GM06990 (cell line): Measurements from ENCODE around the gene MESP1.
"Not testable (repeated sequence)": the region's sequence is repeated elsewhere in the genome, so short reads cannot be mapped to it uniquely, and the experiment has no call there.

ENCODE experiments used
- DNase-seq: peaks from one replicate; pipeline ENCODE4 v3.0.0-alpha.2; 2011; ENCODE audit not compliant: insufficient read length; ENCODE audit errors: extremely low read depth
- H3K27me3 ChIP-seq: replicated peaks from 2 replicates; pipeline ENCODE4 v1.6.0; 2011; ENCODE audit warnings: low read length; ENCODE audit not compliant: control insufficient read depth, insufficient read depth
- H3K36me3 ChIP-seq: 2 replicates; pipeline ENCODE4 v1.5.1; 2011; ENCODE audit warnings: low read length; ENCODE audit not compliant: control insufficient read depth, insufficient read depth
- H3K4me3 ChIP-seq: replicated peaks from 2 replicates; pipeline ENCODE4 v1.5.1; 2011; ENCODE audit warnings: low read depth, mild to moderate bottlenecking, control low read depth, low read length
- TF ChIP-seq, protein P1 (sequence below): IDR thresholded peaks from 2 replicates; pipeline ENCODE4 v1.5.1; 2011; ENCODE audit warnings: low read length, control low read depth, mild to moderate bottlenecking, inconsistent platforms; ENCODE audit not compliant: insufficient read depth, poor library complexity, severe bottlenecking

The MESP1 gene

DNA sequence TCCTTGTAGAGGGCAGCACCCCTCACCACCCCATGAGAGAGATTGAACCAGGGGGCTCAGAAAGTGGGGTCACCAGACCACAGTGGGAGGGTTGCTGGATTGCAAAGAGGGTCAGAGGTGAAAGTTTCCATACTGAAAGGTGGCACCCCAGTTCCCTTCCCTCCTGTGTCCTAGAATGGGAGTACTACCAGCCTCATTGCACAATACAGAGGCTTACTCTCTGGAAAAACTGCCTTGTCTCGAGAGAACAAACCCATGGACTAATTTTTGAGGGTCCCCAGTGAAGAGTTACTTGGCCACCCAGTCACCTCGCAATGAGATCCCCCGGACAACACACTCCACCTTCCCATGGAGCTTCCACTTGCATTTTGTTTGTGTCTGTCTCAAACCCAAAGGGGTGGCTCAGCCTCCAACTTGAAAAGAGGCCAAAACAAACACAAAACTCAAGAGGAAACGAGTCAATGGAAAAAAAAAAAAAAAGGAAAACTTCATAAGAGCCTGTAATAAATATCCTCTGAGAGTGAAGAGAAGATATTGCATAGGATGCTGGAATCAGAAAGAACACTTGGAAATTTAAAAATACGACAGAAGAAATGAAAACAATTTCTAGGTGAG, 43.7 kb upstream of the MESP1 start:
- H3K4me3 ChIP-seq = no peak overlapping the region
- TF ChIP-seq, protein P1, sequence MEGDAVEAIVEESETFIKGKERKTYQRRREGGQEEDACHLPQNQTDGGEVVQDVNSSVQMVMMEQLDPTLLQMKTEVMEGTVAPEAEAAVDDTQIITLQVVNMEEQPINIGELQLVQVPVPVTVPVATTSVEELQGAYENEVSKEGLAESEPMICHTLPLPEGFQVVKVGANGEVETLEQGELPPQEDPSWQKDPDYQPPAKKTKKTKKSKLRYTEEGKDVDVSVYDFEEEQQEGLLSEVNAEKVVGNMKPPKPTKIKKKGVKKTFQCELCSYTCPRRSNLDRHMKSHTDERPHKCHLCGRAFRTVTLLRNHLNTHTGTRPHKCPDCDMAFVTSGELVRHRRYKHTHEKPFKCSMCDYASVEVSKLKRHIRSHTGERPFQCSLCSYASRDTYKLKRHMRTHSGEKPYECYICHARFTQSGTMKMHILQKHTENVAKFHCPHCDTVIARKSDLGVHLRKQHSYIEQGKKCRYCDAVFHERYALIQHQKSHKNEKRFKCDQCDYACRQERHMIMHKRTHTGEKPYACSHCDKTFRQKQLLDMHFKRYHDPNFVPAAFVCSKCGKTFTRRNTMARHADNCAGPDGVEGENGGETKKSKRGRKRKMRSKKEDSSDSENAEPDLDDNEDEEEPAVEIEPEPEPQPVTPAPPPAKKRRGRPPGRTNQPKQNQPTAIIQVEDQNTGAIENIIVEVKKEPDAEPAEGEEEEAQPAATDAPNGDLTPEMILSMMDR = no peak
- no peak for DNase-seq
- H3K36me3 ChIP-seq = no peaks in the 10 kb centered on the region
- no peaks in the 10 kb centered on the region for H3K27me3 ChIP-seq

DNA sequence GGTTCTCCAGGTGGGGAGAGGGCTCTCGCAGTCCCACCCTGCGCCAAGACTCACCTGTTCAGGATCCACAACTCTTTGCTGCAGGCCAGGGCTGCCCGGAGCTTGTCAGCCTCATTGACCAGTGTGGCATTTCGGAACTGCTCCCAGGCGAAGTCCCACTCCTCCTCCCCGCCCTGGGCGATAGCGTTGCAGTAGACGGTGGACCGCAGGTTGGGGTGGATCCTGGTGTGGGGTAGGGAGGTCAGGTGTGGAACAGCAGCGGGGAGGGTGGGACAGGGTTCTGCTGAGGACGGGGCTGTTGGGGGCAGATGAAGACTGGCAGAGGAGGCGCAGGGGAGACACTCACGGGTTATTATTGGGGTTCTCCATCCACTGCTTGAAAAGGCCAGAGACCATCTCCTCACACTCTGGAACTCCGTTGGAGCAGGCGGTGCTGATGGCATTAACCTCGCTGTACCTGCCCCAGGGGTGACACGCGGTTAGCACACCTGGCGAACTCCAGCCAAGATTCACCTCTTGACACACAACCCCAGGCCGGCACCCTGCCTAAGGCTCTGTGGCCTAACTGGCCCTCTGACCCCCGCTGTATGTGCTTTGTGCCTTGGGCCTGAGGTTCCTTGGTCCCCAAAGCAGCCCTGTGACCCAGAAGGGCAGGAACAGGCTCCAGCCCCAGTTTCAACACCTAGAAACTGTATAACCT, 41.2 kb upstream of the MESP1 start:
- TF ChIP-seq, protein P1 = no peak
- no peaks in the 10 kb centered on the region for H3K36me3 ChIP-seq
- no peak for DNase-seq

DNA sequence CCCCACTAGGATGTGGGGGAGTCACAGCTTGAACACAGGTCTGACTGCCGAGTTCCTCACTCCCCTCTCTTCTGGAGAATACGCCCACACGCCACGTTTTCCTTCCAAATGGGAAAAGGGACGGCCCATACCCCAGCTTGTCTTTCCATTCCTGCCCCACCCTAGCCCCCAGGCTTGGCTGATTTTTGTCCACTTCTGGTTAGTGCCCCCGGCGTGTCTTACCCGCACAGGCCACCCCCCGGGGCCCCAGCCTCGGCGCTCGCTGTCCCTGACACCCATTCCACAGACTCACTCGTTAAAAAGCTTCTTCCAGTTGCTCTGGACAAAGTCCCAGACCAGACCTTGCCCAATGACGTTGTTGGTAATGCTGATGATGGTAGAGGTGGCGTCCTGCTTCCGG, 39.6 kb upstream of the MESP1 start:
- no peaks in the 10 kb centered on the region for H3K36me3 ChIP-seq
- TF ChIP-seq, protein P1 = no peak
- H3K4me3 ChIP-seq = no peak overlapping the region
- no peaks in the 10 kb centered on the region for H3K27me3 ChIP-seq
- no peak for DNase-seq

More for the DNA sequence above, 41.2 kb upstream of the MESP1 start:
- Histone ChIP-seq H3K4me3 (no peak overlapping the region), H3K27me3 (no peaks in the 10 kb centered on the region)

DNA sequence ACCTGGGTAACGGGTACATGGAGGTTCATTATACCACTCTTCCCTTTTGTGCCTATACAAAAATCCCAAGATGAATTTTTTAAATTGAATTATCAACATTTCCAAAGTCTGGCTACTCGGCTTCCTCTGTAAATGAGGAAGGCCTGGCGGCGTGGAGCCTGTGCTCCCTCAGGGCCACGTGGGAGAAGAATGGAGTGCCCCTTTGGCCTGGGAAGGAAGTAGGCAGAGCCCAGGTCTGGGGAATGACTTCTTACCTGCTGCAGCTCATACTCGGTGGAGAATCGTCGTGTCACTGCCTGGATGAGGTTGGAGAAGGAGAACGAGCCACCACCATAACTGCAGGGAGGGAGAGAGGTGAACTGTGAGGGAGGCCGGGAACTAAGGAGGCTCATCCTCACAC, 39.2 kb upstream of the MESP1 start:
- TF ChIP-seq, protein P1 = no peak
- no peak overlapping the region for H3K4me3 ChIP-seq
- H3K27me3 ChIP-seq = no peaks in the 10 kb centered on the region
- DNase-seq = no peak
- H3K36me3 ChIP-seq = no peaks in the 10 kb centered on the region

DNA sequence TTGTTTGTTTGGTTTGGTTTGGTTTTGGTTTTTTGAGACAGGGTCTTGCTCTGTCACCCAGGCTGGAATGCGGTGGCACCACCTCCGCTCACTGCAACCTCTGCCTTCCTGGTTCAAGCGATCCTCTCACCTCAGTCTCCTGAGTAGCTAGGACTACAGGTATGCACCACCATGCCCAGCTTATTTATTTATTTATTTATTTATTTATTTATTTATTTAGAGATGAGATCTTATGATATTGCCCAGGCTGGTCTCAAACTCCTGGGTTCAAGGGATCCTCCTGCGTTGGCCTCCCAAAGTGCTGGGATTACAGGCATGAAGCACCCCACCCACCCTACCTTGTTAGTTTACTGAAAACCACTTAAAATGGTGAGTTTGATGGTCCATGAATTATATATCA, 37.5 kb upstream of the MESP1 start:
- not testable (repeated sequence) for H3K4me3 ChIP-seq, DNase-seq, H3K36me3 ChIP-seq, H3K27me3 ChIP-seq

DNA sequence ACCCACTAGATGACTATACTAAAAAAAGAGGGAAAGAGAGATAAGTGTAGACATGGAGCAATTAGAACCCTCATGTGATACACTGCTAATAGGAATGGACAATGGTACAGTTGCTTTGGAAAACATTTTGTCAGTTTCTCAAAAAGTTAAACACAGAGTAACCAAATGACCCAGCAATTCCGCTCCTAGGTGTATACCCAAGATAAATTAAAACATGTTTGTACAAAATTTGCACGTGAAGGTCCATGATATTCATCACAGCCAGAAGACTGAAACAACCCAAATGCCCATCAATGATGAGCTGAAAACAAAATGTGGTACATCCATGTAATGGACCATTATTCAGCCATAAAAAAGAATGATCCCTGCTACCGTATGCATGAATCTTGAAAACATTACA, 36.9 kb upstream of the MESP1 start:
- no peak for DNase-seq
- Histone ChIP-seq H3K27me3 (no peaks in the 10 kb centered on the region), H3K36me3 (no peaks in the 10 kb centered on the region), H3K4me3 (no peak overlapping the region)
- TF ChIP-seq, protein P1 = no peak
